HG02852 (cell line): ENCODE results near the gene GPR183.

ENCODE experiments used
- ATAC-seq: cut with Tn5 transposase; IDR thresholded peaks from one replicate; pipeline ENCODE4 v1.9.1; 2021; ENCODE audit warnings: mild to moderate bottlenecking, moderate library complexity; ENCODE audit not compliant: unreplicated experiment

GPR183 gene, protein sequence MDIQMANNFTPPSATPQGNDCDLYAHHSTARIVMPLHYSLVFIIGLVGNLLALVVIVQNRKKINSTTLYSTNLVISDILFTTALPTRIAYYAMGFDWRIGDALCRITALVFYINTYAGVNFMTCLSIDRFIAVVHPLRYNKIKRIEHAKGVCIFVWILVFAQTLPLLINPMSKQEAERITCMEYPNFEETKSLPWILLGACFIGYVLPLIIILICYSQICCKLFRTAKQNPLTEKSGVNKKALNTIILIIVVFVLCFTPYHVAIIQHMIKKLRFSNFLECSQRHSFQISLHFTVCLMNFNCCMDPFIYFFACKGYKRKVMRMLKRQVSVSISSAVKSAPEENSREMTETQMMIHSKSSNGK

DNA sequence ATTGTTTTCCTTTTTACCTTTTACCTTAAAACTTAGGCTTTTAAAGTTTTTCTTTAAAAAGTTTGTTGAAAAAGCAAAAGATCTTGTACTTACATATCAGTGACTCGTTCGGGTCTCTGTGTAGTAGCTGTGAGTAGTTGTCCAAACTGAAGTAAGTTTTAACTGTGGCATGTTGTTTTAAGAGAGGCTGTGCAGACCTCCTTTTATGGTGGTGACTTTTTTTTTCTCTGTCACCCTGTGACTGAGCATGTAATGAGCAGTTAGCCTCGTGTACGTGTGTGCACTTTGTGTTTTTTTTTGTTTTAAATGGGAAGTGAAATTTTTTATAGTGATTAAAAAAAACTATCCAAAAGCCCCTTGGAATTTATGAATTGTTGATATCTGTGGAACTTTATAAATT lies at the start of gene GPR183:
Gene GPR183, minus strand, starts transcription at position 153 of the 400 bp plus-strand sequence. CDS start 11,254 bp downstream, outside the sequence.
- ATAC-seq = peak; percentile 61

DNA sequence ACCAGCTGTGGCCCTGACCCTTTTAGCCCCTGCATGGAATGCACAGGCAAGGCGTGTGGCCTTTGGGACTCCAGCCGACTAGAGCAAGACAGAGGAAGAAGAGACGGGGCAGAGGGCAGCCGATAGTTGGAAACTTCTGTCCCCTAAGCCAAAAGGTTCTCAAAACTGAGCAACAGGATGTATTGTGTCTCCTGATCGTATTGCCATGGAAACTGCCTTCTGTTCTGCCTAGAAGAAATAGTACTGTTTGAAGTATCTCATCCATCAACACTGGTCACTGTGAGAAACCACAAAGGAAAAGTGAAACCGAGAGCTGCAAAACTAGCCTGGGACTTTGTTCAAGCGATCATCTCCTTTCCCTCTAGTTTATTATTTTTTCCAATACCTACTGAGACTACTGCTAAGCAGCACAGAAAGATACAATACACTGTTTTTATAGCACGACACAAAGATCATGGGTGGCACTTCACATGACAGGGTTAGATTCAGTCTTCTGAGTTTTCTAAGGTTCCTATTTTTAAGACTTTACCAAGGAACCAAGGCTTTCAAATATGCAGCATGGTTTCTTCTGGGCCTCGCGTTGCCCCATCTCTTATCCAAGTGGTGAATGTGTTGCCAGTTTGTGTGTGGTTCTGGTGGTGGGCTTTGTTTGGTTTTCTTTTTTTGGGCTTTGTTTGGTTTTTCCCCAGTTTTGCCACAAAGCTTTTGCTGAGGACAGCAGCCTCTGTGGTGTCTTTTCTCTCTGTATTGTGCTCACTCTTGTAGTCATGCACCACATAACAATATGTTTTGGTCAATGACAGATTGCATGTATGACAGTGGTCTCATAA lies 49.3 kb upstream of the GPR183 start:
- peak; percentile 50 for ATAC-seq

DNA sequence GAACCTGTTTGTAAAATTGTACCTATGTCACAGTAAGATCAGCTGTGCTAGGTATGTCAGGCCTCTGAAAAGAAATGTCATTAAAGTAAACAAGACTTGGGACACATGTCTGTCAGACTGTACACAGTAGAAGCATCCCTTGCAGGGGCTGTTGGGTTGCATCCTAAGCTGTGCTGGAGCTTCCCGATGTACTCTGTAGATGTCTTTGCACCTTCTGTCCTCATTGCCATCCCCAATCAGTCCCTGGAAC lies 48.7 kb upstream of the GPR183 start:
- ATAC-seq = peak; percentile 0

DNA sequence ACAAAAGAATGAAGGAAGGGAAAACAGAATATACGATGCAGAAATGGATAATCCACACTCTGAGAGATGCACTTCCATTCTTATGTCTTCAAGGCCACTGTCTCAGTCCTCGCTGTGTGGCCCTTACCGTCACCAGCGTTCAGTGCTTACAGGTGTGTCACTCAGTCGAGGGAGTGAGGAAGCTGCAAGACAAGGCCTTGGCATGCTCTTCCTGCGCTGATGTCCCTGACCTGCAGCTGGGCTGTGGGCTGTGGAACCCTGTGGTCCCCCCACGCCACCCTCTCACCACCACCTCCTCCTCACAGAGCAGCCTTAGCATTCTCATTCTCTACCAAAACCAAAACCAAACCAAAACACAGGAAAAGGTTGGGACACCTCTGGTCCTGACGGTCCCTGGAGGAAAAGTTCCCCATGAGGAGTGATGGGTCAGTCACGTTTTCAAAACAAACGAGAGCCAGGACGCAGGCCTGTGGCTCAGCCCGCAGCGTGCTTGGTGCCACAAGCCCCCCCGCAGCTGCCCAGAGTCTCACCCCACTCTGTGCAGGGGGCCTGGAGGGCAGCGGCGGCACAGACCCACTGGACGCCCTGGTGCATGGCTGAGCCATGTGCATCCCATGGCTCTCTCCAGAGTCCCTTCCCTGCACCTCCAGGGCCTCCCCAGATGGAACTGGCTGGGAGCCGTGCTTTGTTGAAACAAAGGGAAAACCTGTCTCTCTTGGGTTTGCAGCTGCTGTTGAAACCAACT lies 48.2 kb upstream of the GPR183 start:
- ATAC-seq = no peak

DNA sequence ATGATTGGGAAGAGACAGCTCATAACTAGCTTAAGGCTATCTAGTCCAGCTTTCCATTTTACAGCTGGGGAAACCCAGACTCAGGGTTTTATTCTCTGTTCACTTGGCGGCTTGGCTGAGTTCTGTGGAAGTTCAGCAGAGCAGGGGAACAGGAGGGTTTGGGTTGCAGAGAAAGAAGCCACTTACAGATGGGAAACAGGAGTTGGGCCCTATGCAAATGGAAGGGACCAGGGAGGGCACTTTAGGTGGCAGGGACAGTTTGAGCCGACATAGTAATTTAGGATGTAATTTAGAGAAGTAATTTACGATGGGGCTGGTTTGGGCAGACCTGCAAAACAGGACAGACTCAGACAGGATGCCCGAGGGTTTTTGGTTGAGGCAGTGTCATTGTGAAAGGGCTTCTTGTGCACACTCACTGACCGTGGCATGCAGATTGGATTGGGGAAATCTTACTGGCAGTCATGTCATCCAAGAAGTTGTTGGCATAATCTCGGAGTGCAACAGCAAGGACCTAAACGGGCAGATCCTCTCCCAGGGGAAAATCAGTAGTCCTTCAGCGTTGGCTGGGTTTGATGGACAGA lies 47.3 kb upstream of the GPR183 start:
- peak; percentile 19 for ATAC-seq

DNA sequence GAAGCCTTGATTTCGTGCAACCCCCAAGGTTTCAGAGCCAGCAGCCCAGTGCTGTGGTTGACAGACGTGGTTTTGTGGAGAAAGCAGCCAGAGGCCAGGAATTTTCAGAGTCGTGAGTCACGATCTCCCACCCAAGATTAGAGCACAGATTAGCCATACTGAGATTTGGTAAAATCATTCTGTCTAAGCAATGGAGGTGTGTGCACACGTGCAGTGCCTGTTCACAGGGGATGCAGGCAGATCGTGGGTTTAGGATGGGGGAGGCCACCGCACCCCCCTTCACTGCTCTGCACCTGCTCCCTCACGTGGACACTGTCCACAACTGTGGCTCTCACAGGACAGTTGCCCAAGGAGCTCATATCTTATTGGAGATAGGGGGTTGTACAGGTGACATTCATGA lies 46.6 kb upstream of the GPR183 start:
- no peak for ATAC-seq

DNA sequence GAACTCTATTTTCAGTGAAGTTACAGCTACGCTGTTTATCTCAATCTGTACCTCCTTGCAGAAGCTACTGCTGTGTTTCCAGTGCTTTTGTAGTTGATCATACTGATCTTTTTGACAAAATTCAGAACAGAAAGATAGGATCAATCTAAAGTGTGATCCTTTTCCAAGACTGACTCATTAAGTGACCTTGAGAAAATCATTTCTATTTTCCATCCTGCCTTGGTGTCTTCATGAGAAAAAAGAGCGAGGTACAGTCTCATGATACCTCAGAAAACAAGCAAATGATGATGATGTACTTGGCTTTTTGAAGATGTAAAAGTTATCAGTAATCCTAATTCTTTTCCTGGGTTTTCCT lies 46.0 kb upstream of the GPR183 start:
- ATAC-seq = no peak

DNA sequence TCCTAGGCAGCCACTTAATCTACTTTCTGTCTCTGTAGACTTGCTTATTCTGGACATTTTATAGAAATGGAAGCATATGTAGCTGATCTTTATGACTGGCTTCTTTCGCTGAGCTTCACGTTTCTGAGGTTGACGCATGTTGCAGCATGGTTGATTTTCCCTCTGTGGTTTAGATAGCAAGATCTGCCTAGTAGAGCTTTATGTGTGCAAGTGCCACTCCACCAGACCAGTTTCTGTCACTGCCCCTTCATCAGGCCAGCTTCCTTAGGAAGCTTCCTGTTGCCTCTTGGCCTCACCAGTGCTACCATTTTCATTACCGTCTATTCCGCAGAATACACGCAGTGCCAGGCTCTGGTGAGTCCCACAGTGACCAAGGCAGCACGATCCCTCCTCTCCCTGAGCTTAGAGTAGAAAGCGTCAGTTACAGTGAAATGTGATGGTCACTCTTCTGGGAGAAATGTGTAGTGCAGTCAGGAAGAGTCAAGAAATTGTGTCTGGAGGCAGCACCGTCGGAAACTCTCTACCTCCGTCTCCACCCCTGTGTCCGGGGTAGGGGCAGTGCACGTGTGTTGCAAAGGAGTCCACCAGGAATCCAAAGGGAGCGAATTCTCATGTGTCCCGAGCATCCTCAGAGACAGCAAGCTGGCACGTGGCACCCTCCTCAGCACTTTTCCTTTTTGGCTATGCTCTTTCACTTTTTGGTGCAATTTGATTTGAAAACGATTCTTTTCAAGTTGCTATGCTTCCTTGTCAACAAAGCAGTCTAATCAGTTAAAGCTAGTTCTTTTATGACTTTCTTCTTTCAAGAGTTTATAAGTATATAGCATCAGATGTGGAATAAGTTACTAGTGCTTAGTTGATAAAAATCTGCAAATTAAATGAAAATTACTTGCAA lies 45.4 kb upstream of the GPR183 start:
- no peak for ATAC-seq

DNA sequence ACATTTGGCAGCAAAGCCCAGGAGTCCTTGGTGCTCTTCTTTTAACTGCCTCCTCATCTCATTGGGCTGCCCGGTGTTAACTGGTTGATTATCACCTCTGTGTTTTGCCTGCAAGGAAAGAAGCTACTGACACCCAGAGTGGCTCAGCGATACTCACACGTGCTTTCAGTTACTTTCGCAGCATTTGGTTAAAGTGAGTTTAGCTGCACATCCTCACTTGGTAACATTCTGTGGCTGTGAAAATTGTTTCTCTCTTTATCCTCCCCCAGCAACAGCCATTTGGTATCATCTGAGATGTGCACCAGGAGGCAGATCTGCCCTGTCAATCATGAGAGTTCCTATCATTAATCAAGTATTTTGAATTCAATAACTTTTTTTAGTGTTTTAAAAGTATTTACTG lies 44.6 kb upstream of the GPR183 start:
- ATAC-seq = no peak

DNA sequence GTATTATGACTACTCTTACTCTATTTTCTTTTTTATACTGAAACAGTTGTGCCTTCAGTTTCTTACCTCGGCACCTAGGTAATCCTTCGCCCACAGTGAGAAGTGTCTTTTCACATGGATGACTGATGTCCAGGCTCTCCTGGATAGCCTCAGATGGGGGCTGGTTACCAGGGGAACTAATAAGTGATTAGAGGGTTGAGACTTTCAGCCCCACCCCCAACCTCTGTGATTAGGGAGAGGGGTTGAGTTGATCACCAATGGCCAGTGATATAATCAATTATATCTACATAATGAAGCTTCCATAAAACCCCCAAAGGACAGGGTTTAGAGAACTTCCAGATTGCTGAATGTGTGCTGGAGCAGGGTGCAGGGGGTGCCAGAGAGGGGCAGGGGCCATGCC lies 43.0 kb upstream of the GPR183 start:
- no peak for ATAC-seq

DNA sequence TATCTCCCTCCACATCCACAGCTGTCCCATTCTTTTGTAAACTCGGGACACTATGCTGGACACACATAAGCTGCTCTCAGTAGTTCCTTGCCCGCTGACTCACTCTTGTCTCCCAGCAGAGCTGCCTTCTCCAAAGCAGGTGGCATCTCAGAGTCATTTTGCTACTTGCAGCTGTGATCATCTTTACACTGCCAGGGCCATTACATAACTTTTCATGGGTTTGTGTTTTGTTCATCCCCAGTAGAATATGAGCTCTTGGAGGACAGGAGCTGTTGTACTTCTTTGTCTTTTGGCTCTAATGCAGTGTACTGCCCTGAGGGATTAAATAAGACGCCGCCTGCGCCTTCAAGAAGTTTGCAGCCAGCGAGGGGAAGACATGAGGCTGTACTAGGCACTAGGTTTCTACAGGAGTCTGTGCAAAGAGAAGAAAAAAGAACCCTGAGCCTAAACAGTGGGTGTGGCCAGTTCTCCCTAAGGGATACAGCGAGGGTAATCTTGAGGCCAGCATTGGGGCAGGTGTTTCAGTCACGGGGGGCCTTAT lies 40.8 kb upstream of the GPR183 start:
- no peak for ATAC-seq

DNA sequence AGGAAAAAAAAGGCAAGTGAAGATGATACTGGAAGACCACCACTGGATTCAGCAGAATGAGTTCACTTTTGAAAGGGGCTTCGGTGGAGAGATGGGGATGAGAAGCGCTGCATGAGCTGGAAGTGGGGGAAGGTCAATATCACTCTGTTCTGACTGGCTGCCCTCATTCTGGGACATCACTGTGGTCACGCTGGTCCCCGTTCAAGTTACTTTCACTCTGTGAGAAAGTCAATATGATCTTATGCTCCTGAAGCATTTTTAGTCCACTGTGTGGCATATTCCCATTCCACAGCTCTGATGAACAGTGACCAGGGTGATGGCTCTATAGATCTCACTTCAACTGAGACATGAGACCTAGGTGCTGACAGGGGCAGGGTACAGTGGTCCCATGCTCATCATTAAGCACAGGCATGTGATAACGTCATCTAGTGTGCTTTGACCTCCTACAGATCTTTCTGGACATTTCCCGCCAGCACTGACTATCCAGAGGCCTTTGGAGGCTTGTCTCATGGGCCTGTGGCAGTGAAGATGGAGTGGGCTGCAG lies 40.2 kb upstream of the GPR183 start:
- no peak for ATAC-seq

DNA sequence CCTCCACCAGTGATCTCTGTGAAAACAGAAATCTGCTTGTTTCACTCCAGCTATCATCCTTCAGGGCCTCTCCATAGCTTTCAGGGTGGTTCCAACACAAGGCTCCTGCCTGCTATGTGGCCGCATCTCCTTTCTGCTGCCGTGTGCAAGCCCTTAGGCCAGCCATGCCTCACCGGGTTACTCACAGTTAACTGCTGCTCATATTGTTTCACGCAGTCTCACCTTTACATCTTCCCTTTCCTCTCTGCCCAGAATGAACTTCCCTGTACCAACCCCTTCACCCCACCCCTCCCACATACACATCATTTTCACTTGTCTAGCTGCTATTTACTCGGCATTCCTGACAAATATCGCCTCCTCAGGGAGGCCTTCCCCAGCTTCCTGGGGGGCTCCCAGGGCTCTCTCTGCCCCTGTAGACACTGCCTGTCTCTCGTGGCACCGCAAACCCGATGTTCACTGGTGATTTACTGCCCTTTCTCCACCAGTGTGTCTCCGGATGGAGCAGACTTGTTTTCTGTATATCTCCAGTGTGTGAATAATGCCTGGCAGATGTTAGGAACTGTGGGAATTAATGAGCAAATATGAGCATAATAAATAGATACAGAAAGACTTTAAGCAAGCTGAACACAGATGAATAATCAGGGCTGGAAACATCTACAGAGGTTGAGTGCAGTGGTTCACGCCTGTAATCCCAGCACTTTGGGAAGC lies 39.3 kb upstream of the GPR183 start:
- no peak for ATAC-seq

DNA sequence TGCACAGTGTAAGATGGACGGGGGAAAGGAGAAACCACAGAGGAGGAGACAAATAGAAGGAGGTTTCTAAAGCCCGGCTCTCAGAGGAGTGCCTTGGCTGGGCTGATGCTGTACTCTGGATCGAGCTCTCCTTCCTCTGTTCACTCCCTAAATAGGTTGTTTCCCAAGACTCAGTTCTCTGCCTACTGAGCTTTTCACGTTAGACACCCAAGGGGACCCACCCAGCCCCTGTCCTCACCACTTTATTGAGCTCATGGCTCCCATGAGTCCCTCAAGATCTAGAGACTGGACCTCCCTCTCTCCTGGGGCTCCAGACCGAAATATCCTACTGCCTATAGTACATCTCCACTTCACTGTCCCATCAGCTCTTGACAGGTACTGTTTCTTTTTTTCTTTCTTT lies 38.1 kb upstream of the GPR183 start:
- ATAC-seq = no peak

DNA sequence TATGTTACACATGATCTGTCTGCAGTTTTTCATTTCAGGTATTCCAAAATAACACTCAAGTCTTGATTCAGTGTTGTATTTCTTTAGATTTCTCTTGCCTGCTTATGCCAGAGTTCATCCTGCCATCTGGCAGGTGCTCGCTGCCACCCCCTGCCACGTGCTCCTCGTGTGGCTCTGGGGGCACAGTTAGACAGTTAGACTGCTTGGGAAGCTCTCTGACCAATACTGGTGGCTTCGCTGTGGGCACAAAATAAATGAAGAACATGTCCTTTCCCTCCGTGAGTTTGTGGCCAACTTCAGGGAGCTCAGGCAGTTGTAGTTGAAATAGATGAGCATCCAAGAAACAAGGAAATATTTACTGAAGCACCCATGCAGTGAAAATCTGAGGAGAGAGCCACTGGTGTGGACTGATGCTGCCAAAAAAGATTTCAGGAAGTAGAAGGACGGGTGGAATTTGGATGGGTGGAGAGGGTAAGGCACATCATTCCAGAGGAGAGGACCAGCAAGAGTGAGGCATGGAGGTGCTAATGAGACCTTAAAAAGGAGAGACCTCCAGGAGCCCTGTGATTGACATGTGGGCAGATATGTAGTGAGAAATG lies 37.5 kb upstream of the GPR183 start:
- no peak for ATAC-seq

DNA sequence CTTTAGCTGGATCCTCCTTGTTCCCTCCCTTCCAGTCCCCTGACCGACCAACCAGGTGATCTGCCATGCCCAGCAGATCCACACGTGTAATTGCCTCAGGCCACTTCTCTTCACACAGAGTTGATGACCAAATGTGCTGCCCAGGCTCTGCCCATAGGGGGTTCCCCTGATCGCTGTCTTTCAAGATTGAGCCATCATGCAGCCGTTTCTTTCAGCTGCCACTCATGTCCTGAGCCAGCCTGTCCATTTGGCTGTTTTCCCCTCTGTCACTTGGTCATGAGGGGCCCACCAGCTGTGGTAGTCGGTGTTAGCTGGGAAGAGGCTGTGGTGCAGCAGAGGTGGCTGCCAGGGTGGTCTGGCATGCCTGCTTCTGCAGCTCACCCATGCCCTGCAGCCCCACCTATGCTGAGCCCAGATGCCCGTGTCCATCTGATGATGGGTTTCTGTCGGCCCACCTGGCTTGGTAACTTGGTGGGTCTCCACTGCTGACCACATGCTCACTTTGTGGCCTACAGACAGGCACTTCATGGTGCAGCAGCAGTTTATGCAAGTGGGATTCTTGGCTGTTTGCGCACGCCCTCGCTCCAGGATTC lies 35.6 kb upstream of the GPR183 start:
- ATAC-seq = no peak

DNA sequence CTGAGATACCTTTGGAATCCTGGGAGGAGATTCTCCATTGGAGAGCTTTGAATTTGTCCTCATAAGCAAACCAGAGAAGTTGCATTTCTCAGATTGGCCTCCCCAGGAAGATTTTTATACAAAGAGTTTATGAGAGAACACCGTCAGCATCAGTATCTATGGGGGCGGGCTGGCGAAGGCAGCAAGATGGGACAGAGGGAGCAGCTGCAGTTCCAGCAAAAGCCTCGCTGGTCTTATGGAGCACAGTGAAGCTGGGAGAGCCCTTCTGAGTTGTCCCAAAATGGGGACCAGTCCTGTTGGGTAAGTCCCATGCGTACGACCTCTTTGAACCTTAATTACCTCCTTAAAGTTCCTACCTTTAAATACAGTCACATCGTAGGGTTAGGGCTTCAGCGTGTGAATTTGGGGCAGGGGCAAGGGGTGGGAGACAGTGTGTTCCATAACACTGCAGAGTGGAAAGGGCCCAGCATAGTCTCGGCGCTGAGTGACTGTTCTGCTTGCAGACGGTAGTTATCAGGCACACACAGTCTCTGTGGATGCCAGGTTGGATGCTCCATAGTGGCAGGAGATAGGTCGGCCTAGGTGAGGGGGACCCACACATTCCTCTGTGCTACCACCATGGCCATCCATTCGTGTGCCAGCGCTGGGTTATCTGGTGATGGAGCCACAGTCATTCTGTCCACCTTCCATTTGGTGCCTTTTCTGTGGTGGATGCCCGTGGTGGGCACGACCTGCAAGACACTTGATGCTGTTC lies 34.9 kb upstream of the GPR183 start:
- no peak for ATAC-seq

DNA sequence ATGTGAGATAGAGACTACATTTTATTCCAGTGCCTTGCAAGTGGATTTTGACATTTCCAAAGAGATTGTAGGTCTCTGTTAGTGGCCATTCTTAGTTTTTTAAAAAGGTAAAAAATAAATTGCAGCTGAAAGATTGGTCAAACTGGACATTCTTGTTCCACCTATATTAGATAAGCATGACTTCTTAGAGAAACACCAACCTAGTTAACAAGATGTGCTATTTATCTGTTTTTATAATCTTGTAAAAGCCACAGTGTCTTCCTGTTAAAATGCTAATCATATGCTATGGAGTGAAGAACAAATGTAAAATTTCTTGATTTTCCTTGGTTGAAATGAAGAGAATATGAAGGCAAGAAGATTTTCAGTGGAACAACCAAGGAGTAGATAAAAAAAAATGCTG lies 33.4 kb upstream of the GPR183 start:
- no peak for ATAC-seq
